KOPT-K1 (cell line): Measurements from ENCODE around the gene CA10.

Source experiments
- H3K27ac ChIP-seq: fragments of 200-600 bp; sonication (generic); 2 replicates; pipeline ENCODE4 v1.5.1; 2016; ENCODE audit warnings: antibody characterized with exemption, mild to moderate bottlenecking, low read depth, low read length; ENCODE audit not compliant: poor library complexity, severe bottlenecking
- H3K36me3 ChIP-seq: fragments of 200-600 bp; sonication (generic); 2 replicates; pipeline ENCODE4 v1.5.1; 2017; ENCODE audit warnings: antibody characterized with exemption, mild to moderate bottlenecking, low read length, moderate library complexity; ENCODE audit not compliant: insufficient read depth
- H3K9me3 ChIP-seq: fragments of 200-600 bp; sonication (generic); 2 replicates; pipeline ENCODE4 v1.5.1; 2017; ENCODE audit warnings: antibody characterized with exemption, low read length, mild to moderate bottlenecking; ENCODE audit not compliant: insufficient read depth, poor library complexity, severe bottlenecking

The CA10 gene

GRCh38 chr17:51731941-51732722 is 426.4 kb downstream of the CA10 start:
- Histone ChIP-seq H3K27ac (no peak overlapping the region), H3K36me3 (no peaks in the 10 kb centered on the region), H3K9me3 (no peaks in the 10 kb centered on the region)

- Histone ChIP-seq H3K9me3 (no peaks in the 10 kb centered on the region), H3K27ac (no peak overlapping the region), H3K36me3 (no peaks in the 10 kb centered on the region)
Observed at GRCh38 chr17:51730303-51731050, 428.0 kb downstream of the CA10 start.

GRCh38 chr17:51725185-51725584 is 433.3 kb downstream of the CA10 start:
- Histone ChIP-seq H3K9me3 (no peaks in the 10 kb centered on the region), H3K36me3 (no peaks in the 10 kb centered on the region), H3K27ac (no peak overlapping the region)

- Histone ChIP-seq H3K9me3 (no peaks in the 10 kb centered on the region), H3K36me3 (no peaks in the 10 kb centered on the region), H3K27ac (no peak overlapping the region)
Observed at GRCh38 chr17:51724043-51724580, 434.4 kb downstream of the CA10 start.

- Histone ChIP-seq H3K27ac (no peak overlapping the region), H3K36me3 (no peaks in the 10 kb centered on the region), H3K9me3 (no peaks in the 10 kb centered on the region)
Observed at GRCh38 chr17:51722994-51723393, 435.5 kb downstream of the CA10 start.

- Histone ChIP-seq H3K36me3 (no peaks in the 10 kb centered on the region), H3K27ac (no peak overlapping the region), H3K9me3 (no peaks in the 10 kb centered on the region)
Observed at GRCh38 chr17:51721730-51722129, 436.8 kb downstream of the CA10 start.

GRCh38 chr17:51720439-51720838 is 438.1 kb downstream of the CA10 start:
- no peaks in the 10 kb centered on the region for H3K36me3 ChIP-seq
- H3K9me3 ChIP-seq, result no peaks in the 10 kb centered on the region
- H3K27ac ChIP-seq, result no peak overlapping the region

GRCh38 chr17:51718983-51719382 is 439.5 kb downstream of the CA10 start:
- Histone ChIP-seq H3K27ac (no peak overlapping the region), H3K9me3 (no peaks in the 10 kb centered on the region), H3K36me3 (no peaks in the 10 kb centered on the region)

- H3K9me3 ChIP-seq, result no peaks in the 10 kb centered on the region
- no peak overlapping the region for H3K27ac ChIP-seq
- H3K36me3 ChIP-seq, result no peaks in the 10 kb centered on the region
Observed at GRCh38 chr17:51711581-51711980, 446.9 kb downstream of the CA10 start.

GRCh38 chr17:51710634-51710979 is 447.9 kb downstream of the CA10 start:
- Histone ChIP-seq H3K36me3 (no peaks in the 10 kb centered on the region), H3K27ac (no peak overlapping the region), H3K9me3 (no peaks in the 10 kb centered on the region)

GRCh38 chr17:51709694-51710633 is 448.6 kb downstream of the CA10 start:
- no peaks in the 10 kb centered on the region for H3K36me3 ChIP-seq
- H3K27ac ChIP-seq, result no peak overlapping the region
- no peaks in the 10 kb centered on the region for H3K9me3 ChIP-seq

- no peaks in the 10 kb centered on the region for H3K9me3 ChIP-seq
- H3K27ac ChIP-seq, result no peak overlapping the region
- H3K36me3 ChIP-seq, result no peaks in the 10 kb centered on the region
Observed at GRCh38 chr17:51707216-51707615, 451.3 kb downstream of the CA10 start.

GRCh38 chr17:51706093-51706492 is 452.4 kb downstream of the CA10 start:
- H3K27ac ChIP-seq, result no peak overlapping the region
- no peaks in the 10 kb centered on the region for H3K36me3 ChIP-seq
- H3K9me3 ChIP-seq, result no peaks in the 10 kb centered on the region

- Histone ChIP-seq H3K9me3 (no peaks in the 10 kb centered on the region), H3K36me3 (no peaks in the 10 kb centered on the region), H3K27ac (no peak overlapping the region)
Observed at GRCh38 chr17:51703361-51704341, 454.9 kb downstream of the CA10 start.
